K562 (cell line): ENCODE data around the gene PCDHA7. TPM values are rescaled to one million over a fixed set of nuclear protein-coding genes. Genes with fewer than 3 reads are reported as not detected.

Experiments
- polyA plus RNA-seq, 8 experiments: library from polyadenylated mRNA; depleted of rRNA in 4 of 8; stranded (reverse) in 5 of 8; unstranded in 3 of 8; fragments of >200 nt; fragmentation: Nextera tagmentation in 2 of 8; fragmentation: Illumina TruSeq in 1 of 8; extraction: Ambion mirVana in 2 of 8; extraction: Trizol in 1 of 8; gene quantifications; 2 replicates each; pipeline versions ENCODE4 v1.2.1 to v1.2.3, GENCODE V29; 2011 to 2014; ENCODE audit warnings: inconsistent platforms in 1 of 8, missing spikeins in 1 of 8
- total RNA-seq, 7 experiments: library from RNA; depleted of rRNA in 6 of 7; stranded (reverse); fragments of >200 nt in 6 of 7; fragmentation: Illumina TruSeq in 2 of 7; extraction: Trizol in 2 of 7; gene quantifications; 2 replicates each; pipeline versions ENCODE4 v1.2.1 to v1.2.3, GENCODE V29; 2011 to 2021; ENCODE audit warnings: low replicate concordance in 1 of 7

PCDHA7 gene
- total and polyA plus RNA-seq, 9 of the 15 experiments (the other 6 are each of a cell fraction or from before 2014, with no cell fraction given) = not detected

Other genes with a start within 250 kb of the PCDHA7 start
Only the 7 nearest of the 24 such genes appear.
- gene PCDHA3, start 33.2 kb upstream of the PCDHA7 start, total RNA-seq (2014; rRNA removed) = not detected in 2 replicates
- not detected in 2 replicates for gene PCDHA3, start 33.2 kb upstream of the PCDHA7 start, total RNA-seq (2014; rRNA removed; fragmentation: Illumina TruSeq; extraction: Trizol)
- gene PCDHA3, start 33.2 kb upstream of the PCDHA7 start, total RNA-seq (2015; rRNA removed; fragmentation: Illumina TruSeq; extraction: Trizol) = not detected in 2 replicates
- gene PCDHA3, start 33.2 kb upstream of the PCDHA7 start, total RNA-seq (2021) = not detected in 2 replicates
- not detected in 2 replicates for gene PCDHA3, start 33.2 kb upstream of the PCDHA7 start, polyA plus RNA-seq (2011; rRNA removed)
- not detected in 2 replicates for gene PCDHA3, start 33.2 kb upstream of the PCDHA7 start, polyA plus RNA-seq (2014; fragmentation: Illumina TruSeq; extraction: Trizol)
- not detected for gene PCDHA3, start 33.2 kb upstream of the PCDHA7 start, polyA plus RNA-seq (2014; fragmentation: Nextera tagmentation; extraction: Ambion mirVana)
- gene PCDHA3, start 33.2 kb upstream of the PCDHA7 start, polyA plus RNA-seq (2014; rRNA removed) = not detected in 2 replicates
- gene PCDHA4, start 27.2 kb upstream of the PCDHA7 start, total RNA-seq (2014; rRNA removed) = not detected in 2 replicates
- not detected in 2 replicates for gene PCDHA4, start 27.2 kb upstream of the PCDHA7 start, total RNA-seq (2014; rRNA removed; fragmentation: Illumina TruSeq; extraction: Trizol)
- not detected in 2 replicates for gene PCDHA4, start 27.2 kb upstream of the PCDHA7 start, total RNA-seq (2015; rRNA removed; fragmentation: Illumina TruSeq; extraction: Trizol)
- gene PCDHA4, start 27.2 kb upstream of the PCDHA7 start, total RNA-seq (2021) = 0.04 TPM in 1 of 2 replicates, not detected in the other
- not detected in 2 replicates for gene PCDHA4, start 27.2 kb upstream of the PCDHA7 start, polyA plus RNA-seq (2011; rRNA removed)
- not detected in 2 replicates for gene PCDHA4, start 27.2 kb upstream of the PCDHA7 start, polyA plus RNA-seq (2014; fragmentation: Illumina TruSeq; extraction: Trizol)
- gene PCDHA4, start 27.2 kb upstream of the PCDHA7 start, polyA plus RNA-seq (2014; fragmentation: Nextera tagmentation; extraction: Ambion mirVana) = not detected
- gene PCDHA4, start 27.2 kb upstream of the PCDHA7 start, polyA plus RNA-seq (2014; rRNA removed) = not detected in 2 replicates
- gene PCDHA5, start 12.7 kb upstream of the PCDHA7 start, total RNA-seq (2014; rRNA removed) = not detected in 2 replicates
- gene PCDHA5, start 12.7 kb upstream of the PCDHA7 start, total RNA-seq (2014; rRNA removed; fragmentation: Illumina TruSeq; extraction: Trizol) = not detected in 2 replicates
- gene PCDHA5, start 12.7 kb upstream of the PCDHA7 start, total RNA-seq (2015; rRNA removed; fragmentation: Illumina TruSeq; extraction: Trizol) = not detected in 2 replicates
- gene PCDHA5, start 12.7 kb upstream of the PCDHA7 start, total RNA-seq (2021) = not detected in 2 replicates
- gene PCDHA5, start 12.7 kb upstream of the PCDHA7 start, polyA plus RNA-seq (2011; rRNA removed) = not detected in 2 replicates
- gene PCDHA5, start 12.7 kb upstream of the PCDHA7 start, polyA plus RNA-seq (2014; fragmentation: Illumina TruSeq; extraction: Trizol) = not detected in 2 replicates
- not detected for gene PCDHA5, start 12.7 kb upstream of the PCDHA7 start, polyA plus RNA-seq (2014; fragmentation: Nextera tagmentation; extraction: Ambion mirVana)
- gene PCDHA5, start 12.7 kb upstream of the PCDHA7 start, polyA plus RNA-seq (2014; rRNA removed) = not detected in 2 replicates
- gene PCDHA6, start 6.3 kb upstream of the PCDHA7 start, total RNA-seq (2014; rRNA removed) = not detected in 2 replicates
- not detected in 2 replicates for gene PCDHA6, start 6.3 kb upstream of the PCDHA7 start, total RNA-seq (2014; rRNA removed; fragmentation: Illumina TruSeq; extraction: Trizol)
- not detected in 2 replicates for gene PCDHA6, start 6.3 kb upstream of the PCDHA7 start, total RNA-seq (2015; rRNA removed; fragmentation: Illumina TruSeq; extraction: Trizol)
- not detected in 2 replicates for gene PCDHA6, start 6.3 kb upstream of the PCDHA7 start, total RNA-seq (2021)
- not detected in 2 replicates for gene PCDHA6, start 6.3 kb upstream of the PCDHA7 start, polyA plus RNA-seq (2011; rRNA removed)
- not detected in 2 replicates for gene PCDHA6, start 6.3 kb upstream of the PCDHA7 start, polyA plus RNA-seq (2014; fragmentation: Illumina TruSeq; extraction: Trizol)
- not detected for gene PCDHA6, start 6.3 kb upstream of the PCDHA7 start, polyA plus RNA-seq (2014; fragmentation: Nextera tagmentation; extraction: Ambion mirVana)
- gene PCDHA6, start 6.3 kb upstream of the PCDHA7 start, polyA plus RNA-seq (2014; rRNA removed) = not detected in 2 replicates
- not detected in 2 replicates for gene PCDHA8, start 6.9 kb downstream of the PCDHA7 start, total RNA-seq (2014; rRNA removed)
- not detected in 2 replicates for gene PCDHA8, start 6.9 kb downstream of the PCDHA7 start, total RNA-seq (2014; rRNA removed; fragmentation: Illumina TruSeq; extraction: Trizol)
- not detected in 2 replicates for gene PCDHA8, start 6.9 kb downstream of the PCDHA7 start, total RNA-seq (2015; rRNA removed; fragmentation: Illumina TruSeq; extraction: Trizol)
- gene PCDHA8, start 6.9 kb downstream of the PCDHA7 start, total RNA-seq (2021) = not detected in 2 replicates
- not detected in 2 replicates for gene PCDHA8, start 6.9 kb downstream of the PCDHA7 start, polyA plus RNA-seq (2011; rRNA removed)
- not detected in 2 replicates for gene PCDHA8, start 6.9 kb downstream of the PCDHA7 start, polyA plus RNA-seq (2014; fragmentation: Illumina TruSeq; extraction: Trizol)
- not detected for gene PCDHA8, start 6.9 kb downstream of the PCDHA7 start, polyA plus RNA-seq (2014; fragmentation: Nextera tagmentation; extraction: Ambion mirVana)
- not detected in 2 replicates for gene PCDHA8, start 6.9 kb downstream of the PCDHA7 start, polyA plus RNA-seq (2014; rRNA removed)
- not detected in 2 replicates for gene PCDHA9, start 14.1 kb downstream of the PCDHA7 start, total RNA-seq (2014; rRNA removed)
- gene PCDHA9, start 14.1 kb downstream of the PCDHA7 start, total RNA-seq (2014; rRNA removed; fragmentation: Illumina TruSeq; extraction: Trizol) = not detected in 2 replicates
- not detected in 2 replicates for gene PCDHA9, start 14.1 kb downstream of the PCDHA7 start, total RNA-seq (2015; rRNA removed; fragmentation: Illumina TruSeq; extraction: Trizol)
- not detected in 2 replicates for gene PCDHA9, start 14.1 kb downstream of the PCDHA7 start, total RNA-seq (2021)
- gene PCDHA9, start 14.1 kb downstream of the PCDHA7 start, polyA plus RNA-seq (2011; rRNA removed) = not detected in 2 replicates
- gene PCDHA9, start 14.1 kb downstream of the PCDHA7 start, polyA plus RNA-seq (2014; fragmentation: Illumina TruSeq; extraction: Trizol) = not detected in 2 replicates
- gene PCDHA9, start 14.1 kb downstream of the PCDHA7 start, polyA plus RNA-seq (2014; fragmentation: Nextera tagmentation; extraction: Ambion mirVana) = not detected
- not detected in 2 replicates for gene PCDHA9, start 14.1 kb downstream of the PCDHA7 start, polyA plus RNA-seq (2014; rRNA removed)
- gene PCDHA10, start 21.6 kb downstream of the PCDHA7 start, total RNA-seq (2014; rRNA removed) = not detected in 2 replicates
- gene PCDHA10, start 21.6 kb downstream of the PCDHA7 start, total RNA-seq (2014; rRNA removed; fragmentation: Illumina TruSeq; extraction: Trizol) = not detected in 2 replicates
- gene PCDHA10, start 21.6 kb downstream of the PCDHA7 start, total RNA-seq (2015; rRNA removed; fragmentation: Illumina TruSeq; extraction: Trizol) = not detected in 2 replicates
- not detected in 2 replicates for gene PCDHA10, start 21.6 kb downstream of the PCDHA7 start, total RNA-seq (2021)
- gene PCDHA10, start 21.6 kb downstream of the PCDHA7 start, polyA plus RNA-seq (2011; rRNA removed) = not detected in 2 replicates
- gene PCDHA10, start 21.6 kb downstream of the PCDHA7 start, polyA plus RNA-seq (2014; fragmentation: Illumina TruSeq; extraction: Trizol) = not detected in 2 replicates
- gene PCDHA10, start 21.6 kb downstream of the PCDHA7 start, polyA plus RNA-seq (2014; fragmentation: Nextera tagmentation; extraction: Ambion mirVana) = not detected
- not detected in 2 replicates for gene PCDHA10, start 21.6 kb downstream of the PCDHA7 start, polyA plus RNA-seq (2014; rRNA removed)